NCI-H2081 treated with DMSO at 0.1 percent for 48 hours (cell line): ENCODE data around the gene RPTOR.

Source experiments
- DNase-seq: peaks from one replicate; lab custom pipeline; 2025; lab: John Stamatoyannopoulos, UW

Gene RPTOR

DNA sequence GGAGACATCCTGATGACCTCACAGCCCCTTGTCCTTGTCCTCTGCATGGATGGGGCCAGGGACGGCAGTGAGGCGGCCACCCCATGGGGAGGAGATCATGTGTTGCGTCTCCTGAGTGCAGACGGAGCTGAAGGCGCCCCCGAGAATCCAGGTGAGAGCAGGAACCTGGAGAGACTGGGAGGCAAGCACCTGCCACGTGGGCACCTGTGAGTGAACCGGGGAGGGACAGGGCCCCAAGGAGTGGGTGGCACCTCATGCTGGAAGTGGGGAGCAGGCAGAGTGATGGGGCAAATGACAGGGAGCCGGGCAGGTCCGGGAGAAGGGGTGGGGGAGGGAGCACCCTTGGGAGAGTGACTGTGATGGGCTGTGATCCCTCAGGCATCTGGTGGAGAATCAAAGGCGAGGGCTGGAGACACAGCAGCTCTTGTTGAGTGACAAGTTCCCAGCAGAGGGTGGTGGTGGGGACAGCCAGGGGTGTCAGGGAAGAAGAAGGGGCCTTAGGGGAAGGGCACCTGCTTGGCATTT lies 272.7 kb downstream of the RPTOR start:
- DNase-seq = no peak

DNA sequence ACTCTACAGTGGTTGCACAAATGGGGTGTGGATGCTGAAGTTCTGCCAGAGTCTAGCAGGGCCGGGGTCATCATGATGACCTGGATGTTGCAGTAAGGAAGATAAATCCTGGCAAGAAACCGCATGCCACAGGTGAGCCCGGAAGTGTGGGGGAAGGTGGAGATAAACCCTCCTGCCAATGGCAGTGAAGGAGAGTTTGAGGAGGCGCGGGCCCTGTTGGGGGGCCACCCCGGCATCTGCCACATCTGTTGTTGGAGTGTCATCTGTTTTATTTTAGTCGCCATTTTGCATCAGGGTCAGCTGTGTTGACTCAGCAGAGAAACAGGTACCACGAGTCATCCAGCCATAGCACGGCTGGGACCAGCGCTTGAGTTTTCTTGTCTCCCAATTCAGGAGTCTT lies 273.2 kb downstream of the RPTOR start:
- DNase-seq = no peak

DNA sequence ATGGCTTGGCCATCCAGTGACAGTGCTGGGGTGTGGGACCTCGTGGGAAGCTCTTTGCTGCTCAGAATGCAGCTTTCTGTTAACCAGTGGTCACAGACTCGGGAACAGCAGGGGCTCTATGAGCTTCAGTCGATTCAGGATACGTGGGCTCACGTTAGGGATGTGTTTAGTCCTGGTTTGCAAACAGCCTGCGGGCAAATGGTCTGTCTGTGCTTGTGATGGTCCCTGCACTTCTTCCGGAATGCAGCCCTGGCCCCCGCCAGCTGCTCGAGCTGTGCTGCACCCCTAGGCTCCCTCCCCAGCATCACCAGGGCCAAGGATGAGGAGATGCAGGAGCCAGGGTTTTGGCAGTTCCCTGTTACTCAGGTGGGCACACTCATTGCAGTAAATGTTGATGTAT lies 274.2 kb downstream of the RPTOR start:
- DNase-seq = no peak

DNA sequence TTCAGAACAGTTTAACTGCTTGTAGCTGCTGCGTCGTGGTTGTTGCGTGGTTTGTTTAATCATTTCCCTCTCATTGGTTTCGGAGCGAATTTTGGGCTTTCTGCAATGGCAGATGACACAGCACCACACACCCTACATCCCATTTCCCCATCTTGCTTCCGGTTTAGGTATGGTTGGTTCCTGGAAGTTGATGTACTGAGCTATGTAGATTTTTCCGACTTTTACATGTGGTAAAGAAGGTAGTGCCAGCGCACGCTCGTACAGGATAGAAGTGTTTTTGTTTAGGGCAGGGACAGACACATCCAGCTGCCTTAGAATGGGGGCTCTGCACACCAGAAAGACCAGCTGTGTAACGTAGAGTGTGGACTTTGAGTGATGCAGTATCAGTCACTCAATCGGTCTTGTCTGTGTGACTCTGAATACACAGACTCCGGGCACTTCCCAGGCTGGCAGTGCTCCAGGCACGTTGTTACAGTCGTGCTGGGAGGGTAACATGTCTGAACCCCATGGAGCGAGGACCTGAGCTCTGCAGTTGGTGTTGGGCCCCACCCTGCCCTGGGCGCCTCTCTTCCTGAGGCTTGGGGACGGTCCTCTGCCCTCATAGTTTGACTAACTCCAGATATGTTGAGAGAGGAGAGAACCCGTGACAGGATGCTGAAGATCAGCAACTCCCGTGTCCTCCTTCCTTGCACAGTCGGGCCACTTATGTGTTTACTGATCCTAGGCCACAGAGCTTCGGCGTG lies 275.0 kb downstream of the RPTOR start:
- no peak for DNase-seq

DNA sequence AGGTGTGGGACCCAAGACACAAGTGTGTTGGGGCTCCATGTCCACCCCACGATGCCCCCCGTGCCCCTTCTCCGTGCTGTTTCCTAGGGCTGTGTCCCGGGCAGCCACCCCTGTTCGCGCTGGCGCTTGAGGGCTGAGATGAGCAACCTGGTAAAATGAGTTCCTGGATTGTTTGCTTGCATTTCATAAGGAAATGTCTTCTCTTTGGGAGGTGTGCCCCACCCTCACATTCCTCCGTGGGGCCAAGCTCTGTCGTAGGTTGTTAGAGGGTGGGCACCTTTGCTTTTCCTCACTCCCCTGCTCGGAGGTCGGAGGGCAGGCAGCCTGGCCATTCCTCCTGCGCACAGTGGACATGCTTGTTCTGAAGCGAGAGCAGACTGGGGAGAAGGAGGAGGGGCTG lies 275.7 kb downstream of the RPTOR start:
- DNase-seq = no peak

DNA sequence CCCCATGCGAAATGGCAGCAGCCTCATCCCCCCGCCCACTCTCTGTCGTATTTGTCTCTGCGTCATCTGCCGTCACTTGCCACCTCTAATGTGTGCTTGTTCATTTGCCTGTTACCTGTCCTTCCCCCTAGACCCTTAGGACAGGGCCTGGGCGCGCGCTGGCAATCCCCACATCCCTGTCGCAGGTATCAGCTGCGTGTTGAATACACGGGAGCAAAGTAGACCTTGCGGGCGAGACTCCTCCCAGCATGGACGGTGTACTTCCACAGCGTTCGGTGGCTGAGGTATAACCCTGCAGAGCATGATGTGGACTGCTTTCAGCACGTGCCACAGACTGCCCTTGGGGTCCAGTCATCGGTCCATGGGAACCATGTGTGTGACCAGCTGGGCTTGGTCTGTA lies 276.9 kb downstream of the RPTOR start:
- no peak for DNase-seq

DNA sequence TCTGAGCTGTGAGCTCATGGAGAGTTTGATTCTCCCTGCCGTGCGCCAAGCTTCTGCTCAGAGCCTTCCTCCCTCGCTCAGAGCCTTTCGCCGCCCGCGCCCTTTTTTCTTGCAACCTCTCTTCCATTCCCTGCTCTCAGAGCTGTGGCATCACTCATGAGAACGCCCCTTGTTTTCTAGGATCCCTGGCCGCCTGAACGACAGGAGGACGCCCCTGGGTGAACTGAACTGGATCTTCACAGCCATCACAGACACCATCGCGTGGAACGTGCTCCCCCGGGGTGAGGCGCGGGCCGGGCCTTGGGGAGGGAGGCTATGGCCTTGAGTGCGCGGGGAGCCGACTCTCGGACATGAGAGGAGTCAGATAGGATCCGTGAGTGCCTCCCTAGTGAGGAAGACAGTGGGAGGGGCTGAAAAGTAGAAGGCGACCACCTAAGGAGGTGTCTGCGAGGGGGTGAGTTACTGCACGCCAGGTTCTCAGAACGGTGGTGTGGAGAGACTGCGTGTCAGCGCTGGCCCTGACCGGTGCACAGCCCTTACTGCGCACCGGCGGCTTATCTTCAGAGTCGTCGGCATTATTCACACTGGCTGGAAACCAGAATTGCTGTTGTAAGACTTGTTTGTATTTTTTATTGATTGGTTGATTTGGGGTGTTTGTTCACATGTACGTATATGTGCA lies 277.5 kb downstream of the RPTOR start:
- no peak for DNase-seq

DNA sequence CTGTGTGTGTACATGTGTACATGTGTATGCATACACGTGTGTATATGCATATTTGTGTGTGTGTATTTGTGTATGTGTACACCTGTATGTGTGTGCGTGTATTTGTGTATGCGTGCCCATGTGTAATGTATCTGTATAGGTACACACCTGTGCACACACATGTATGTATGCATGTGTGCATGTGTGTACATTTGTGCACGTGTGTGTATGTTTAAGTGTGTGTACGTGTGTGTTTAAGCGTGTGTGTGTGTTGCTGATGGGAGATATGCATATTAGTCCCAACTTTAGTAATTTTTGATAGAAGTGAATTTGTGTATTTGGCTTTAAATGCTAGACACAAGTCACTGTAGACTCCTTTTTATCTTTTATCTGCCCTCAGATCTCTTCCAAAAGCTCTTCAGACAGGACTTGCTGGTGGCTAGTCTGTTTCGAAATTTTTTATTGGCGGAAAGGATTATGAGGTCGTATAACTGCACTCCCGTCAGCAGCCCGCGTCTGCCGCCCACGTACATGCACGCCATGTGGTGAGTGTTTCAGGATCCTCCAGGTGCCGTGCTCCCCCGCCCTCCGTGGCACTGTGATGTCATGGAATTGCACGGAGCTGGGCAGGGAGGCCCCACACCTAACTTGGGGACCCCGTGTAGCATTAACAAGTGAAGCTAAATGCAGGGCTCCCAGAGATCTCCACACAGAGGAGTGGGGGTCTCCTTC lies 278.2 kb downstream of the RPTOR start:
- no peak for DNase-seq

DNA sequence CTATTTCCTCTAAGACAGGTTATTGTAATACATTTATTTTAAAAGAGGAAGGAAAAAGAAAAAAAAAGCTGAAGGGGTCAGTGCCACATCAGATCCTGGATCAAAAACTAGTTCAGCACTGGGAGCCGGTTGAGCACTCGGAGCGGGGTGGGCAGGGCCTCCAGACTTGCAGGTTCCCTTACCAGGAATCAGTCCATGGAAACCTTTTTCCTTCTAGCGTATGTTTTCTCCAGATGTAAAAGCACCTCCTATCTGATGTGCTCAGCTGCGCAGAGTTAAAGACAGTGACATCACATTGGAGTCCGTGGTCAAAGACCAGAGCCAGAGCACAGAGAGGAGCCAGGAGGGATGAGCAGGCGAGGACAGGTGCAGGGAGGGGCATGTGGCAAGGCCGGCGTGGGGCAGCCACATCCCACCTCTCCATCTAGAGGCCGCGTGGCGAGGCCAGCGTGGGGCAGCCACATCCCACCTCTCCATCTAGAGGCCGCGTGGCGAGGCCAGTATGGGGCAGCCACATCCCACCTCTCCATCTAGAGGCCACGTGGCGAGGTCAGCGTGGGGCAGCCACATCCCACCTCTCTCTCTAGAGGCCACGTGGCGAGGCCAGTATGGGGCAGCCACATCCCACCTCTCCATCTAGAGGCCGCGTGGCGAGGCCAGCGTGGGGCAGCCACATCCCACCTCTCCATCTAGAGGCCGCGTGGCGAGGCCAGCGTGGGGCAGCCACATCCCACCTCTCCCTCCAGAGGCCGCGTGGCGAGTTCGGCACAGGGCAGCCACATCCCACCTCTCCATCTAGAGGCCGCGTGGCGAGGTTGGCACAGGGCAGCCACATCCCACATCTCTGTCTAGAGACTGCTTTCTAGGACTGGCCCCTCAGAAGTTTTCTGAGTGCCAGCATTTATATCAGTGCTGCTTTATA lies 280.2 kb downstream of the RPTOR start:
- no peak for DNase-seq

DNA sequence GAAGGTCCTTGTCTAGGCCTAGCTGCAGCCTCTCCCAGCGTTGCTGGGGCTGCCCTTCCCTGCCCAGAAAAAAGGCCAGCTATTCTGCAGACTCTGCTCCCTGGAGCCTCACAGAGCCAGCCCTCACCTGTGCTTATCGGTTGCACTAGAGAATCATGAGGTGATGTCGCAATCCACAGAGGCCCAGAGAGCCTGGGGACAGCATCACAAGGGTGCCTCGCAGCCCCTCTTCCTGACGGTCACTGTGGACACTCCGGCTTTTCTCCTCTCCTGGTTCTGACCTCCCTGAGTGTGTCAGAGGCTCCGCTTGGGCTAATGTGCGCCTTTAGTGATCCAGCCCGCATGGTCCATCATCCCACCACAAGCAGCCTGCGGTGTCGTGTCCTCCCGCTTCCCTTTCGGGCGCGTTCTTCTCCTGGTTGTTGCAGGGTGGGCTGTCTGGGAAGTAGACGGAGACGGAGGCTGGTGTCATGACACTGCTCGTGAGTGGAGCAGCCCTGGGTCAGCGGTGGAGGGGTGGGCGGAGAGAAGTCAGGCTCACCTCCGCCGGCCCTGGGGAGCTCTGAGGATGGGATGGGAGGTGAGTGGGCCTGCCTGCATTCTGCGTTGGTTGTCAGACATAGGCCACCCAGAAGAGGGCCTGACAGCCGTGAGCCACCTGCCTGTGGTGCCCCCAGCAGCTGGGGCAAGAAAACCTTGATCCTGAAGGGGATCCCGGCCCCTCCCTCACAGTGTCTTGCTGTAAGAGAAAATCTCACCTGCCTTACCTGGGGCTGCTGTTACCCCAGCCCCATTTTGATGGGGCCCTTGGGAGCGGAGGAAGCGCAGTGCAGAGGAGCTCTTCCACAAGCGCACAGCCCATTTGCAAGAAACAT lies 281.1 kb downstream of the RPTOR start:
- no peak for DNase-seq

DNA sequence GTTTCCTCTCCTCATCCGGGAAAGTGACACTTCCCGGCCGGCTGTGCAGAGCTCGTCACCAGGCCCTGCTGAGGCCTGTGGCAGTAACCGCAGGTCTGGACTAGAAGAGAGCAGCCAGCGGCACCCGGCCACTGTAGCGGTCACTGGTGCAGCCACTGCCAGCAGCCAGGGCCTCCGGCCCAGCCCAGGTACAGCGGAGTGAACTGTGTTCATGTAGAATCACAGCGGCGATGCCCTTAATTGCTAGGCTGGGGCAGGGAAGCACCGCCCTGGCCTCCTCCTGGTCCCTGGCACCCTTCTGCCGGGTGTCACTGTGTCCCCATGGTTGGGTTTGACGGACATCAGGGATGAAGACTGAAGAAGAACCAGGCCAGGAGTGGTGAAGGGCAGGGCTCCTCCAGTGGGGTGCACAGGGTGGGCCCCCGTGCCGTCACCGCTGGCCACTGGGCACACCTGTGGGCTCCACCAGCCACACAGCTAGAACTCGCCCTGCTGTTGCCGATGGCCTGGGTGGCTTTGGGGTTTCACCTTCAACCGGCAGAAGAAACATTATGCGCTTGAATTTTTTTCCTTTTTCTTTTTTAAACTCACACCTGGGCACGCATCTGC lies 281.8 kb downstream of the RPTOR start:
- no peak for DNase-seq

DNA sequence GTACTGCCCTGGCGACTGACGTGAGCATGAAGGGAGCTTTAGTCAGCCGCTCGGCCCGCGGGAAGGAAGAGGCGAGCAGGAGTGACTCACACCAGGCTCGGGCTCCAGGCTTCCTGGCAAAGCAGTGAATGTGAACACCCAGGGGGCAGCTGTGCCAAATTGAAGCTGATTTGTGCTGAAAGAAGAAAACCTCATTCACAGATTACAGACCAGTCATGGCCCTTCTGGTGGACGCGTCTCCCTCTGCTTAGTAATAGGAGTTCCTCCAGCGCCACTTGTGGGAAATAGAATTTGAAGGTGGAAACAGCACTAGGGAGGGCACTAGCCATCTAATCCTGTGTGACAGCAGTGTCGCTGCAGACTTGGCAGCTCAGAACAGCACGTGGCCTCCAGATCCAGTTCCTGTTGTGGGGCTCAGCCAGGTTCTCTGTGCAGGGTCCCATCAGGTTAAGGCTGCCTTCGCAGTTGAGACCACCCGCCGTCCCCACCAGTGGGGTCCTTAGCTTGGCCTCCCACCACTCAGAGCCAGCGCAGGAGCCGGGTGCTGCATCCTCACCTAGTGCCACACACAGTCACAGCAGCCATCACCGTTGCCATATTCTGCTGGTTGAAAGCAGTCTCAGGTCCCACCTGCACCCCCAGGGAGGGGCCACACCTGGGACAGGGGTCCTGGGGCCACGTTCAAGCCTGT lies 282.5 kb downstream of the RPTOR start:
- no peak for DNase-seq

DNA sequence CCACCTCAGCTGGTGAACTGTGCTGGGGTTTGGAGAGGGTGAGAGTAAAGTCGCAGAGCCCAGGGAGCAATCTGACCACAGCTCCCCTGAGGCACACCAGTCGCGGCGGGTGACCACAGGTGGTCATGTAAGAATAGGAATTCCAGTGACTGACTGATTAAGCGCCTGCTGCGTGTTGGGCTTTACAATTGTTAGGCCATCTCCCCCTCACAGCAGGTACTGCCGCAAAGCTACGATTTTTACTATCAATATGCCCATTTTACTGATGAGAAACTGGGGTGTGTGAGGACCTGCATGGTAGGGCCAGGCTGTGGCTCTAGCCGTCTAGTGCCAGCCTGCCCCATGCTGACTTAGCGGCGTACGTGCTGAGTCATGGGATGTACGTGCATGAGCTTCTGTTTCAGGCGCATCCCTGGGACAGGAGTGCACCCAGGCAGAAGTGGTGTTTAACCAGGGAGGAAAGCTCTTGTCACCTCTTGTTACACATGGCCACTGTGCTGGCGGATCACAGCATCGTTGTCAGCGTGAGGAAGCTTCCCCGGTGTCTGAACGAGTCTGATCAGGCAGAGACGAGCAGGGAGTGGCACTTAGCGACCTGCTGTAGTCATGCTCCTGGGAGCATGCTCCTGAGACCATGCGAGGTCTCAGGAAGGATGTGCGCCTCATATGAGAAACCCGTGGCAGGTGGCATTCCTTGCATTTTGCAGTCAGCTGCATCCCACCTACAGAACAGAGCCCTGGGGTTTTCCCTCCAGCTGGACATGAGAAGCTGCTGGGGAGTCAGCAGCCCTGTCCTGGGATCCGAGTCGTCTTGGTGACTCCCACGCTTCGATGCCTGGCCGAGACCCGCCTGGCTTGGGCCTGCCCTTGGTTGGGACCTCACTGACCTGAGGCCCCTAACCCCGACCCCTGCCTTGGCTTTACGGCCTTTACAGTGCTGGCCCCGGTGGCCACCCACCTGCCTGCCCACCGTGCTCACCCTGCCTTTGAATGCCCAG lies 283.3 kb downstream of the RPTOR start:
- no peak for DNase-seq

DNA sequence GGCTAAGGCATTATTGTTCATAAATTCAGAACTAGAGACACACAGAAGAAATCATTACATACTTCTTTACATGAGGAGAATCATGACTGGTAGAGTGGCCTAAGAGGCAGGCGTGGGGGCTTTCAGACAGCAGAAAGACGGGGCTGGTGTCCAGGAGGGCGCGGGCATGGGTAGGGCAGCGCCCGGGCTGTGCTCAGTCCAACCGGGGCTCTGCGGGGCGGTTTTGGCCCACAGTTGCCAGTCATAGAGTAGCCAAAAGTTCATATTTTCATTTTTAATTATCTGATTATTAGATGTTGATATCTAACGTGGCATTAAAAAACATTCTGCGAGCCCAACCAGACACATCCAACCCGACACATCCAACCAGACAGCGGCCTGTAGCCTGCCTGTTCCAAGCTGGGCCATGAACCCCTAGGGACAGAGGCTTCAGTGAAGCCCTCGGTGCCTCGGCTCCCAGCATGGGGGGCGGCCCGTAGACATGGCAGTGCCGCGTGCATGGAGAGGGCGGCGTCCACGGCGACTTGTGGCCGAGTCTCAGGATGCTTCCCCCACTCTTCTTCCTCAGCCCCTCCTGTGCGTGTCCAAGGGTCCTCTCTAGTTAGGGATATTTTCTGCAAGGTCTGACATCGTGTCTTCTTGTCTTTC lies 284.7 kb downstream of the RPTOR start:
- no peak for DNase-seq

DNA sequence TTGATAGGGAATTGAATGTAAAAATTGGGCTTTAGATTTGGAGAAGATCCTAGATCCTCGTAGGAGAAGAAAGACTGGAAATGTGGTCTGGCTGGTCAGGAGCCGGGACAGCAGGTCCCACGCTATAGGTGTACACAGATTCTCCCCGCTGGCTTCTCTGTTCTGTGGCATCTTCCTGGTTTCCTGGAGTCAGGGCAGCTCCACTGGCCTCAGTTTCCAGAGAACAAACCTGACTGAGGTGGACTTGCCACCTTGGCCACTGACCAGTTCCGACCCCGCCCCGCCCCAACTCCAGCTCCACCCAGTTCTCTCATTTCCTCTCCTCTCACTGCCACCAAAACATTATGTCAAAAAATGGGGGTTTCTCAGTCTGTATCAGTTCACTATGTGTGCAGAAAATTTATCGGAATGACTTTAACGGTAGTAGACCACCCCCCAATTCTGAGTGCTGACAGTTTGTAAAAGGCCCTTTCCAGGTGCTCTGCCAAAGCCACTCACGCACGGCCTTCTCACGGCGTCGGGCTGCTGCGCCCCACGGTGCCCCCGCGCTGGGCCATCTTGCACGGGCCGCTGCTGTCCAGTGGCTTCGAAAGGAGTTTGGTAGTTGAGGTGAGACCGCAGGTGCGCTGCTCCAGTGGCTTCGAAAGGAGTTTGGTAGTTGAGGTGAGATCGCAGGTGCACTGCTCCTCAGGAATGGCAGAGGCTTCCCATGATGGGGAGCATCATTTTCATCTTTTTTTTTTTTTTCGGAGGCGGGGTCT lies 285.6 kb downstream of the RPTOR start:
- no peak for DNase-seq

DNA sequence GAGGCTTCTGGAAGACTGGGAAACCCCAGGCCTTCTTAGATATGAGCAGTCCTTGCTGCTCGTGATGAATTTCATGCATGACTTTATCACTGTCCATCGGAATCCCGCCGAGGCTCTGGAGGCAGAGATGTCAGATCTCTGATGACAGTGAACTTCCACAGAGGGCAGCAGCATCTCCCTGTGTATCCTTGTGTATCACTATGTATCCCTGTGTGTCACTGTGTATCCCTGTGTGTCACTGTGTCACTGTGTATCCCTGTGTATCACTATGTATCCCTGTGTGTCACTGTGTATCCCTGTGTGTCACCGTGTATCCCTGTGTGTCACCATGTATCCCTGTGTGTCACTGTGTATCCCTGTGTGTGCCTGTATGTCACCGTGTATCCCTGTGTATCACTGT lies 286.9 kb downstream of the RPTOR start:
- DNase-seq = no peak

DNA sequence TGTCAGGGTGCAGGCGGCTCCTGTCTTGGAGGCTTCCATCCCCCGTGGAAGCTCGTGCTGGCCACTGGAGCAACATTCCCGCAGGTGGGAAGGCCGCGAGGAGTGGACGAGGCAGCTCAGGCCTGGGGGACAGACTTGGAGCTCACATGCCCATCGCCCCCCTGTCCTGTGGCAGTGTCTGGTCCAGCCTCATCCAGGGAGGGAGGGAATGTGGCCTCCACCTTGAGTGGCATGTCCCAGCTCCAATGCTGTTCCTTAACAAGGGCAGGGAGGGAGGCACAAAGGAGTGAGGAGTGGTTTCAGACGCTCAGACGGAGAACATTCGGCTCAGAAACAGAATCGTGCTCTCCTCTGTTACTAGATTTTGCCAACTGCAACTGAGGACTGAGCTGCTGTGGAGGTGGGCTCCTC lies 287.6 kb downstream of the RPTOR start:
- DNase-seq = no peak
